ENCODE data around the gene COL11A2. TPM values are rescaled to one million over a fixed set of nuclear protein-coding genes. Genes with fewer than 3 reads are reported as not detected.
"Not testable (repeated sequence)": the region's sequence is repeated elsewhere in the genome, so short reads cannot be mapped to it uniquely, and the experiment has no call there.

Gene COL11A2
- total RNA-seq, 1 donor from 2014 or later, result 10.0 TPM

- Mint-ChIP-seq H3K4me1 (ENCODE audit: low read depth) (no peaks in the 10 kb centered on the region), H3K4me3 (ENCODE audit: unreplicated experiment) (no peak overlapping the region), H3K27me3 (ENCODE audit: low read depth) (peaks cover 12% of the 10 kb centered on the region)
Observed at GRCh38 chr6:33154349-33154748, 37.9 kb downstream of the COL11A2 start.

DNA sequence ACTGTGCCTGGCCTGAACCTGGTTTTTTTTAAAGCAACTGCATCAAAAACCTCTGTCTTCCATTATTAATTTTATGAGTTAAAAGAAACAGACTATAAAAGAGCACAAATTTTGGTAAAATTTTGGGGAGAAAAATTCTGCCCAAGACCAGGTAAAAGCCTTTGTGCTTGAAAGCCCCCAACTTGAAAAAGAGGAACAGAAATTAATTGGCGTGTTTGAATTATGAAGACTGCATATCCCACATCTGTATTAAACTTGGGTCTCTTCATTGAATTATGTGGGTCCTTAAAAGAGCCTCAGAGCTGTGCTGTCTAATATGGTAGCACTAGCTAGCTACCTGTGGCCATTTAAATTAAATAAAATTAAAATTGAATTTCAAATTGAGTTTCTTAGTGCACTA, 41.2 kb downstream of the COL11A2 start:
- no peak for DNase-seq (ENCODE audit: low spot score)
- Mint-ChIP-seq H3K4me3 (ENCODE audit: unreplicated experiment) (no peak overlapping the region), H3K36me3 (ENCODE audit: low read depth) (peaks cover 7% of the 10 kb centered on the region), H3K27ac (ENCODE audit: unreplicated experiment) (no peak overlapping the region), H3K27me3 (ENCODE audit: low read depth) (peaks cover 19% of the 10 kb centered on the region), H3K4me1 (ENCODE audit: low read depth) (no peaks in the 10 kb centered on the region), H3K9me3 (ENCODE audit: low read depth) (peaks cover 10% of the 10 kb centered on the region)
- no peak for TF ChIP-seq CTCF (IDR thresholded peaks at IDR 0.05)

More at GRCh38 chr6:33154349-33154748, 37.9 kb downstream of the COL11A2 start:
- Mint-ChIP-seq H3K27ac (ENCODE audit: unreplicated experiment) (no peak overlapping the region), H3K9me3 (ENCODE audit: low read depth) (peaks cover 10% of the 10 kb centered on the region), H3K36me3 (ENCODE audit: low read depth) (peaks cover 7% of the 10 kb centered on the region)
- no peak for TF ChIP-seq CTCF (IDR thresholded peaks at IDR 0.05)
- DNase-seq (ENCODE audit: low spot score), result no peak

- not testable (repeated sequence) for H3K27ac Mint-ChIP-seq (ENCODE audit: unreplicated experiment); H3K36me3 Mint-ChIP-seq (ENCODE audit: low read depth); DNase-seq (ENCODE audit: low spot score); H3K4me3 Mint-ChIP-seq (ENCODE audit: unreplicated experiment); H3K4me1 Mint-ChIP-seq (ENCODE audit: low read depth)
- Mint-ChIP-seq H3K9me3 (ENCODE audit: low read depth) (peaks cover 10% of the 10 kb centered on the region), H3K27me3 (ENCODE audit: low read depth) (peaks cover 19% of the 10 kb centered on the region)
Observed at GRCh38 chr6:33150560-33150959, 41.7 kb downstream of the COL11A2 start.

DNA sequence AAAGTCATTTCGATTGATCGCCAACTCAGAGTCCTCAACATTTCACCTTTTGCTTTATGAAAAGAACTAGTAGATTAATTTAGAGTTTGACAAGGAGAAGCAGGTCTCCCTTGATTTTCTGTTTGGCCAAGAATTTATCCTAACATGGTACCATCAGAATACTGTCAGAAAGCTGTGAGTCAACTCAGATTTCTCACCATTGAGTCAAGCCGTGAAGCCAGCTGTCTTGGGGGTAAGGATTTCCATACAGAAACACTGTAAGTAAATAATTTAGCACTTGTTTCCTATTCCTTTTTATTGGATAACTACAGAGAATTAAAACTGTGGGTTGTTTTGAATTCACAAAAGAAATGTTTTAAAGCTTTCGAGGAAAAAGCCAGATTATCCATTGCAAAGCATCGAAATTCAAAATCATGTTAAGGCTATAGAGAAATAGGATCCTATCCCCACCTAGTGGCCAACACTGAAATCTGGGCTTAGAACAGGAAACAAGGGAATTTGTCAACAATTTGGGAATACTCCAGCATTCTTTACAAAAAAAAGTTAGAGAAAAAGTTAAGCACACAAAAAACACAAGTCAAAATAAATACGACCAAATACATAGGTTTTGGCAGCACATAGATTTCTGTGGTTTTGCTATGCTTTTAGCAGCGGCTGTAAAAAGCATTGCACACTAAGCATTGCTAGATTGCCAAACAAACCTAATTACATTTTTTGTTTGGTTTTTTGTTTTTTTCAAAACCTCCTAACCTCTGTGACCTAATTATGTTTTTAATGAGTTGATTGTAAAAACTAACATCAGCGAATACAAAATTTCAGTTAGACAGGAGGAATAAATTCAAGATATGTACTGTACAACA, 44.2 kb downstream of the COL11A2 start:
- Mint-ChIP-seq H3K9me3 (ENCODE audit: low read depth) (peaks cover 10% of the 10 kb centered on the region), H3K4me1 (ENCODE audit: low read depth) (no peaks in the 10 kb centered on the region), H3K4me3 (ENCODE audit: unreplicated experiment) (no peak overlapping the region), H3K27me3 (ENCODE audit: low read depth) (peaks cover 31% of the 10 kb centered on the region), H3K36me3 (ENCODE audit: low read depth) (peaks cover 7% of the 10 kb centered on the region), H3K27ac (ENCODE audit: unreplicated experiment) (no peak overlapping the region)
- DNase-seq (ENCODE audit: low spot score), result no peak
- peak; percentile 93 for TF ChIP-seq CTCF (IDR thresholded peaks at IDR 0.05)

GRCh38 chr6:33144373-33144772, 47.9 kb downstream of the COL11A2 start:
- peaks cover 54% of the 10 kb centered on the region for H3K27me3 Mint-ChIP-seq (ENCODE audit: low read depth)
- TF ChIP-seq CTCF (IDR thresholded peaks at IDR 0.05), result no peak
- H3K27ac Mint-ChIP-seq (ENCODE audit: unreplicated experiment), result no peak overlapping the region
- no peak for DNase-seq (ENCODE audit: low spot score)
- H3K9me3 Mint-ChIP-seq (ENCODE audit: low read depth), result peaks cover 2% of the 10 kb centered on the region
- no peaks in the 10 kb centered on the region for H3K4me1 Mint-ChIP-seq (ENCODE audit: low read depth)
- no peaks in the 10 kb centered on the region for H3K36me3 Mint-ChIP-seq (ENCODE audit: low read depth)
- H3K4me3 Mint-ChIP-seq (ENCODE audit: unreplicated experiment), result no peak overlapping the region
